Cortex of kidney (tissue), 1 donor: ENCODE results near the gene FNBP1.
"Not testable (repeated sequence)": the region's sequence is repeated elsewhere in the genome, so short reads cannot be mapped to it uniquely, and the experiment has no call there.

Experiments
- DNase-seq: peaks from one replicate; lab custom pipeline; 2025; lab: John Stamatoyannopoulos, UW

Gene FNBP1

GRCh38 chr9:129990269-129991010 is 52.5 kb downstream of the FNBP1 start:
- DNase-seq: no peak

GRCh38 chr9:129989740-129990139 is 53.2 kb downstream of the FNBP1 start:
- no peak for DNase-seq

GRCh38 chr9:129989362-129989708 is 53.7 kb downstream of the FNBP1 start:
- no peak for DNase-seq

GRCh38 chr9:129988607-129989361 is 54.2 kb downstream of the FNBP1 start:
- no peak for DNase-seq

- DNase-seq: no peak
Observed at GRCh38 chr9:129987941-129988340, 55.0 kb downstream of the FNBP1 start.

- no peak for DNase-seq
Observed at GRCh38 chr9:129987047-129987446, 55.9 kb downstream of the FNBP1 start.

- not testable (repeated sequence) for DNase-seq
Observed at GRCh38 chr9:129984589-129984988, 58.4 kb downstream of the FNBP1 start.

GRCh38 chr9:129983891-129984290 is 59.1 kb downstream of the FNBP1 start:
- DNase-seq: no peak

GRCh38 chr9:129981180-129981907 is 61.6 kb downstream of the FNBP1 start:
- no peak for DNase-seq

- not testable (repeated sequence) for DNase-seq
Observed at GRCh38 chr9:129980224-129980623, 62.8 kb downstream of the FNBP1 start.

- no peak for DNase-seq
Observed at GRCh38 chr9:129979071-129979745, 63.8 kb downstream of the FNBP1 start.

- no peak for DNase-seq
Observed at GRCh38 chr9:129972816-129973215, 70.2 kb downstream of the FNBP1 start.

GRCh38 chr9:129968690-129969485 is 74.1 kb downstream of the FNBP1 start:
- DNase-seq: no peak

- no peak for DNase-seq
Observed at GRCh38 chr9:129964901-129965734, 77.9 kb downstream of the FNBP1 start.

GRCh38 chr9:129962889-129963703 is 79.9 kb downstream of the FNBP1 start:
- DNase-seq: no peak

GRCh38 chr9:129962451-129962864 is 80.5 kb downstream of the FNBP1 start:
- DNase-seq: no peak

GRCh38 chr9:129958796-129959195 is 84.2 kb downstream of the FNBP1 start:
- no peak for DNase-seq

GRCh38 chr9:129954868-129955550 is 88.0 kb downstream of the FNBP1 start:
- DNase-seq: no peak

GRCh38 chr9:129953736-129954135 is 89.3 kb downstream of the FNBP1 start:
- DNase-seq: no peak
